Immature natural killer cell (primary cell): ENCODE data around the gene MVD. TPM values are rescaled to one million over a fixed set of nuclear protein-coding genes. Genes with fewer than 3 reads are reported as not detected.

Experiments
- DNase-seq, 3 donors: peaks; one replicate each; pipeline ENCODE4 v3.0.0; 2022; ENCODE audit warnings: mixed read lengths in 1 of 3
- H3K27ac Mint-ChIP-seq, 6 donors: one replicate each; pipeline ENCODE4 v1.8.0; 2020; ENCODE audit warnings: mixed read lengths in 6 of 6, mild to moderate bottlenecking in 5 of 6, inconsistent platforms in 4 of 6, moderate library complexity in 3 of 6
- H3K27me3 Mint-ChIP-seq, 3 donors: one replicate each; pipeline ENCODE4 v1.8.0; 2020 to 2021; ENCODE audit warnings: low read depth in 3 of 3, mild to moderate bottlenecking in 3 of 3, mixed read lengths in 3 of 3, moderate library complexity in 3 of 3, inconsistent platforms in 1 of 3
- H3K36me3 Mint-ChIP-seq, 3 donors: one replicate each; pipeline ENCODE4 v1.8.0; 2020; ENCODE audit warnings: mixed read lengths in 3 of 3, inconsistent platforms in 2 of 3, mild to moderate bottlenecking in 2 of 3
- H3K4me1 Mint-ChIP-seq, 2 donors: one replicate each; pipeline ENCODE4 v1.8.0; 2020; ENCODE audit warnings: inconsistent platforms in 2 of 2, mild to moderate bottlenecking in 2 of 2, mixed read lengths in 2 of 2, moderate library complexity in 1 of 2
- H3K4me3 Mint-ChIP-seq, 5 donors: one replicate each; pipeline ENCODE4 v1.8.0; 2020; ENCODE audit warnings: mild to moderate bottlenecking in 5 of 5, mixed read lengths in 5 of 5, inconsistent platforms in 3 of 5, moderate library complexity in 3 of 5
- H3K9me3 Mint-ChIP-seq, 6 donors: one replicate each; pipeline ENCODE4 v1.8.0; 2020; ENCODE audit warnings: mild to moderate bottlenecking in 6 of 6, mixed read lengths in 6 of 6, inconsistent platforms in 4 of 6, moderate library complexity in 3 of 6
- polyA plus RNA-seq, 3 donors: library from polyadenylated mRNA; unstranded; fragments of 300-500 nt; fragmentation: Illumina TruSeq; gene quantifications; one replicate each; pipeline ENCODE4 v1.2.3, GENCODE V29; 2021

The MVD gene
- polyA plus RNA-seq, 3 donors from 2014 or later: 79.4 to 96.6 (median 87.6) TPM

DNA sequence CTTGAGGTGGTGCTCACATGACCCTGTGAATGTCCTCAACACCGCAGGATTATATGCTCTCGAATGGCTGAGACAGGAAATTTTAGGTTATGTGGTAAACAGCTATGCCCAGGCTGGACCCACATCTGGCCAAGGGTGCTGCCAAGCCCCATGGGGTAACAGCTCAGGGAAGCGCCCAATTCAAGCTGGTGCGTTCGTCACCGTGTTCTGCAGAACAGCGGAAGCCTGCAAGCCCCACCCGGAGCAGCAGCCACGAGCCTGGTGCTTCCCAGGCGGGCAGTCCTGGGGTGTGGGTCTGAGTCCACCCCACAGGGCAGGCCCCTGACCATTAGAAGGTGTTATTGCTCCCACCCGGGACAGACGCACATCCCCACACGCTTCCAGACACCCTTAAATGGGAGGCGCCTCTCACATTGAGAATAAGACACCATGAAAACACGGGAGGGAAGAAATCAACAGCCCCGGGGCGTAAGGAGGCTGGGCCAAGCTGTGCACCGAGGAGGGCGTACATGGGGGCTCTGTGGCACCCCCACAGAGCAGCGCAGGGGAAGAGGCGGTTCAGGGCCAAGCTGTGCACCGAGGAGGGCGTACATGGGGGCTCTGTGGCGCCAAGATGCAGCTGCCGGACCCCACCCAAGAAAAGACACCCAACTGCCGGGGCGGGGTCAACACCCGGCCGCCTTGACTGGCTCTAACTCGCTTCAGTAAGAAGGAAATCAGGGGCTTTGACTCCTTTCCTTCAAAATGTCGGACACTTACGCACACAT, 9.1 kb downstream of the MVD start:
- no peaks in the 10 kb centered on the region for H3K9me3 Mint-ChIP-seq
- H3K36me3 Mint-ChIP-seq: peaks cover 3 to 12% (median 9%) of the 10 kb centered on the region in 3 donors
- H3K4me1 Mint-ChIP-seq: peaks cover 39 to 50% of the 10 kb centered on the region in 2 donors
- DNase-seq: peak; percentile 89 to 90 (median 90)
- peak overlapping the region; percentile 79 to 86 (median 83) for H3K4me3 Mint-ChIP-seq
- H3K27me3 Mint-ChIP-seq: peaks cover 36 to 50% (median 40%) of the 10 kb centered on the region in 3 donors
- peak overlapping the region; percentile 84 to 99 (median 98) for H3K27ac Mint-ChIP-seq

DNA sequence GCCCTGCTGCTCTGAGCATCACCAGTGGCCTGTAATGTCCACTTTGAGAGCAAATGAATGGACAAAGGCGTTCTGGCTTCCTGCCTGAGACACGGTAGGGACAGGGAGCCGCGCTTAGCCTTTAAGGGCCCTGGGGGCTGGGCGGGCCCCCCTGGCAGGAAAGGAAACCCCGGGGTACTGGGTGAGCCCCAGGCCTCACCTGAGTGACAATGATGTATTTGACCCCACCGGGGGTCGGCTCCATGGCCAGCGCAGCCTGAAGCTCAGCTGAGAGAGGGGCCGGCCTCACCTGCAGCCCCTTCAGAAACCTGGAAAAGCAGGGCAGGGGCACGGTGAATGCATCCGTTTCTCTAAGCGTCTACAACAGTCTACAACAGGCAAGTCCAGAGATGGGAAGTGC, 9.8 kb downstream of the MVD start:
- Mint-ChIP-seq H3K27me3 (peaks cover 40 to 50% (median 40%) of the 10 kb centered on the region in 3 donors), H3K27ac (peak overlapping the region; percentile 84 to 99 (median 98)), H3K9me3 (no peaks in the 10 kb centered on the region), H3K4me1 (peaks cover 39 to 53% of the 10 kb centered on the region in 2 donors), H3K4me3 (peak overlapping the region; percentile 79 to 86 (median 83)), H3K36me3 (peaks cover 3 to 12% (median 9%) of the 10 kb centered on the region in 3 donors)
- DNase-seq: no peak

DNA sequence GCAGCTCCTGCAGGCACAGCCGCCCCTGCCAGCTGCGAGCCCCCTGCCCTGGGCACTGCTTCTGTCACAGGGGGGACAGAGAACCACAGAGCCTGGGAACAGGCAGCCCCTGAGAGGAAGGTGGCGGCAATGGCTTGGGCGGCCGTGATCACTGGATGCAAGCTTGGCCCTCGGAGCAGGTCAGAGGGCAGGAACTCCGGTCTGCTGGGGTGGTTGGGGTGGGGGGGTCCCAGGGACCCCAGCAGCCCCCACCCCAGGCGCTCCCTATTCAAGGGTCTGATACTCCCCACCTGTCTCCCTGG, 10.2 kb downstream of the MVD start:
- Mint-ChIP-seq H3K27ac (peak overlapping the region; percentile 62 to 99 (median 98)), H3K9me3 (no peaks in the 10 kb centered on the region), H3K4me3 (peak overlapping the region in 4 of 5 donors; percentile 79 to 86 (median 84)), H3K36me3 (peaks cover 3 to 12% (median 9%) of the 10 kb centered on the region in 3 donors), H3K4me1 (peaks cover 39 to 53% of the 10 kb centered on the region in 2 donors), H3K27me3 (peaks cover 40 to 50% (median 41%) of the 10 kb centered on the region in 3 donors)
- DNase-seq: no peak

DNA sequence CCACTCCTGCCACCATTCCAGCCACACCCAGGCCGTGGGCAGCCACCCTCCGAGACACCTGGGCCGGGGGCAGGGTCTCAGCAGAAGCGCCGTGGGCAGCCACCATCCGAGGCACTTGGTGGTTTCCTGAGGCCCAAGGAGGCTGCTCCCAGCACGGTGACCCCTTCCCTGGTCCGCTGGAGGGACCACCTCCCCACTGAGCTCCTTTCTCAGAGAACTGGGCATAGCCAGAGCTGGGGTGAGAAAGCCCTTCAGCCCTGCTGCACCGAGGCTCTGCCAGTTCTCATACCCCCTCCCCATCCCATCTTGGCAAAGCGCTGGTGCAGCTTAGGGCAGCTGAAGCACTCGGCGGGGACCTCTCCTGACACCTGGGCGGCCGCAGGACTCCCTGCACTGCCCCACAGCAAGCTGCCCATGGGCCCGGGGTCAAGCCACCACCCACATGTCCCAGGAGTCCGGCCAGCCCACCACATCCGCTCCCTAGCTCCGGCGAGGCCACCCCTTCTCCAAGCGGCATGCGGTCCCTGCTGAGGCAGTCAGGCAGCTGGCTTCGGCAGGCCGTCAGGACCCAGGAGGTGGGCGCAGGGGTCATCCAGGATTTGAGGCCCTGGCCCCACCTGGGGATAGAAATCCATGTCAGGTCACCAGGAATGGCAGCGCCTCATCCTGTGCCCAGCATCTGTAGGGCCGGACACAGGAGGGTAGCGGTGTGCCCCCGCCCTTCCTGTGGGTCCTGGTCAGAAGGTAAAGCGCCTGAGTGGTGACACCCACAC, 10.7 kb downstream of the MVD start:
- Mint-ChIP-seq H3K27me3 (peaks cover 40 to 50% (median 41%) of the 10 kb centered on the region in 3 donors), H3K9me3 (no peaks in the 10 kb centered on the region), H3K27ac (peak overlapping the region; percentile 84 to 98 (median 92)), H3K36me3 (peaks cover 3 to 12% (median 9%) of the 10 kb centered on the region in 3 donors), H3K4me1 (peaks cover 39 to 53% of the 10 kb centered on the region in 2 donors), H3K4me3 (peak overlapping the region in 4 of 5 donors; percentile 15 to 96 (median 49))
- DNase-seq: no peak

DNA sequence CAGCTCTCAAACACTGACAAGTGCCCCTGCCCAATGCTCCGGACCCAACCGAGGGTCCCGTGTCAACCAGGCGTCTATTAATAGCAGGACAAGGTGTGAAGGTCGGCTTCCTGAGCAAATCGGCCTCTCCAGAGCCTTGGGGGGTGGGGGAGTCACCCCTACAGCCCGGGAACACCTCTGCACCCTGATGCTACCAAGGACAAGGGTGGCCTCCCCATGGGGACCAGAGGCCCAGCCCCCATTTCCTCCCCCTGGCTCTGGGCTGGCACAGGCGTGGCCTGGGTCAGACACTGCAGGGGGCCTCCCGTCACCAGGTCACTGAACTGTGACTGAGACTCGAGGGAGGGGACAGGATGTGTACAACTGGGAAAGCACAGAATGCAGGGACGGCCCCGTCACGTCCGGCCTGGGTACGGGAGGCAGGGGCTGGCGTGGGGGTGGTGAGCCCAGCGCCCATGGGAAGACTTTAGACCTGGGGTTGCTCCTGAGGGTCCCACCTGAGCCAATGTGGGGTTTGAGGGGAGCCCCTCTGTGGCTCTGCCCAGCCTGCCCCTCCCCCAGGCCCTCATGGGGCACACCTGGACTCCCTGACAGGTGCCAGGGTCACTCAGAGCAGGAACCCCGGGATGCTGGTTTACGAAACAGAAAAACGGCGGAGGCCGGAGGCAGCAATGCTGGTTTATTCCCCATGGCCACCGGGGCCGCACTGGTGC, 11.5 kb downstream of the MVD start:
- peaks cover 3 to 12% (median 9%) of the 10 kb centered on the region in 3 donors for H3K36me3 Mint-ChIP-seq
- H3K9me3 Mint-ChIP-seq: no peaks in the 10 kb centered on the region
- DNase-seq: peak; percentile 83 to 86 (median 86)
- peaks cover 40 to 50% (median 41%) of the 10 kb centered on the region in 3 donors for H3K27me3 Mint-ChIP-seq
- H3K4me3 Mint-ChIP-seq: peak overlapping the region; percentile 95 to 98 (median 96)
- H3K27ac Mint-ChIP-seq: peak overlapping the region; percentile 87 to 98 (median 98)
- H3K4me1 Mint-ChIP-seq: peaks cover 39 to 55% of the 10 kb centered on the region in 2 donors

DNA sequence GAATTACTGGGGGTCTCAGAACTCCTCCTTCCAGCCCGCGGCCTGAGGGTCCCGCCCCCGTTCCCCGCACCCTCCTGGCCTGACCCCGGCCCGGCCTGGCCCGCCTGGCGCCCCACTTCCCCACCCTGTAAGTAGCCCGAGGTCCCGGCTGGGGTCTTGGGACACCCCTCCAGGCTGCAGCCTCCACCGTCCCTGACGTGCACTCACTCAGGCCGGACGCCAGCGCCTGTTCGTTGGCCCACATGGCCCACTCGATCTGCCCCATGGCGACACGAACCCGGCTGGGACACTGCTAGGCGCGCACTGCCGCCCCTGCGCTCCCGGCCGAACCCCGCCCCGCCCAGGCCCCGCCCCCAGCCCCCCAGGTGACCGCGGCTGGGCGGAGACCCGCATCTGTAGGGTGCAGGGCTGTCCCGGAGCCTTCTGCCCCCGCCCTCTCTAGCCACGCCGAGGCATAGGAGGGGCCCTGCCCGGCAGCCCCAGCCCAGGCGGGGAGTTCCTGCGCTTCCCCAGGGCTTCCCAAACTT, 12.1 kb downstream of the MVD start, which contains the start of gene CYBA:
CYBA (minus strand) TSS at position 305 of the 527 bp plus-strand sequence; CDS start at position 265, 40 bp downstream.
- H3K27ac Mint-ChIP-seq: peak within 1 kb of the TSS; percentile 92 to 98 (median 98)
- H3K4me3 Mint-ChIP-seq: peak within 1 kb of the TSS; percentile 95 to 98 (median 96)
- H3K4me1 Mint-ChIP-seq: peaks cover 39 to 58% of the 10 kb centered on the region in 2 donors
- H3K9me3 Mint-ChIP-seq: no peaks in the 10 kb centered on the region
- peaks cover 3 to 12% (median 9%) of the 10 kb centered on the region in 3 donors for H3K36me3 Mint-ChIP-seq
- peaks cover 40 to 46% (median 44%) of the 10 kb centered on the region in 3 donors for H3K27me3 Mint-ChIP-seq
- DNase-seq: peak; percentile 89 to 90 (median 90)

DNA sequence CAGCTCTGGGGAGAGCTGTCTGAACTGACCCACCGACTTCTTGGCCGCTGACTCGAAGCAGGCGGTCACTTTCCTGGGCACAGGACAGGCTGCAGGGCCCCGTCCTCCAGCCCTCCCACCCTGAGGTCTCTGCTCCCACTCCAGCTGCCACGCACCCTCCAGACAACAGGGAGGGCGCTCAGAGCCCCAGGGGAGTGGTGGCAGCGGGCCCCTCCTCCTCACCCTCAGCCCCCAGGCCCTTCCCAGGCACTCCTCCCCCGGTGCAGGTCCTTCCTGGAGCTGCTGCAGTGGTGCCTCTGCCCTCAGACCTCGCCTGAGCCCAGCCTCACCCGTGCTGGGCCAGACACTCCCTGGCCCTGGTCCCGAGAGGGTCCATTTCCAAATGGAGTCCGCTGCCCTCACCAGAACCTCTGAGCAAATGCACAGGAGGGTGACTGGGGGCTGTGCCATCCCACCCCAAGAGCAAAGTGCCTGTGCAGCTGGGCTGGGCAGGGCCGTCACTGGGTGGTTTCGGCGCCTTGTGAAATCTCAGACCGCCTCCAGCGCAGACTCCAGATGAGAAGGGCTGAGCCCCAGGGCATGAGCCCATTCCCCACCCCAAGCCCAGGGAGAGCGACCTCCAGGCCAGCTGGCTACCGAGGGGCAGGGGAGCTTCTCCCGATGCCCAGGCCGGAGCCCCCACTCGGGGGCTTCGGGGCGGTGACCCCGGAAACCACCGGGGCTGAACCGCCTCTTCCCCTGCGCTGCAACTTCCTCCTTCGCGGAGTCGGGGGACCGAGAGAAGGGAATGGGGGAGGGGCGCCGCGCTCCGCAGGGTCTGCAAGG, 12.8 kb downstream of the MVD start:
- DNase-seq: peak; percentile 72 to 76 (median 75)
- H3K4me3 Mint-ChIP-seq: peak overlapping the region; percentile 95 to 98 (median 96)
- no peaks in the 10 kb centered on the region for H3K9me3 Mint-ChIP-seq
- H3K27ac Mint-ChIP-seq: peak overlapping the region; percentile 92 to 98 (median 98)
- H3K4me1 Mint-ChIP-seq: peaks cover 45 to 60% of the 10 kb centered on the region in 2 donors
- H3K36me3 Mint-ChIP-seq: peaks cover 3 to 12% (median 9%) of the 10 kb centered on the region in 3 donors
- peaks cover 43 to 45% (median 44%) of the 10 kb centered on the region in 3 donors for H3K27me3 Mint-ChIP-seq

DNA sequence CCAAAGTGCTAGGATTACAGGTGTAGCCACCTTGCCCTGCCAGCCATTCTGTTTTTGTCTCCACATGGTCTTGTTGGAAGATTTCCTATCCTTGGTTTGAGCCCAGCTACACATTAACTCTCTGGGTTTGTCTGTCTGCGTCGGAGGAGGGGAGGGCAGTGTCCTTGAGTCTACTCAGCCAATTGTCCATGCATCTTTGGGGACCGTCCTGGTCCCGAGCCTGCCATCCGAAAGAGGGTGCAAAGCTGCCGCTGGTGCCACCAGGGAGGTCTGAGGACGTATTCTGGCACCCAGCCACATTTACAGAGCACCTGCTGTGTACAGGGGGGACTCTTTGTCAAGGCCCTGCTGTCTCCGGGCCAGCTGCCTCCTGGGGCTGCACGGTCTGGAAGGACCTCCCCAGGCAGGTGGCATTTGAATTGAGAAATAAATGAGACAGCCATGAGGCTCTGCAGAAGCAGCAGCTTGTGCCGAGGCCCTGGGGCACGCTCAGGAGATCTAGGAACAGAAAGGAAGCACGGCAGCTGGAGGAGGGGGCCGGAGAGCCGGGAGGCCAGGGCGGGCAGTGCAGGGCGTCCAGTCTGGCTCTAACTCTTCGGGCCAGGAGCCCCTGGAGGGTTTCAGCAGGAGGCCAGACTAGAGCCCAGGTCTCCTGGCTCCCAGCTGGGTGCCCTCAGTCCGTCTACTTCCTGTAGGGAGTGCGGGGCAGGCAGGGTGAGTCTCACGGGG, 13.5 kb downstream of the MVD start:
- peaks cover 39 to 46% (median 40%) of the 10 kb centered on the region in 3 donors for H3K27me3 Mint-ChIP-seq
- no peak for DNase-seq
- H3K4me1 Mint-ChIP-seq: peaks cover 45 to 57% of the 10 kb centered on the region in 2 donors
- H3K36me3 Mint-ChIP-seq: peaks cover 3 to 15% (median 9%) of the 10 kb centered on the region in 3 donors
- H3K4me3 Mint-ChIP-seq: peak overlapping the region; percentile 95 to 98 (median 96)
- peak overlapping the region; percentile 92 to 98 (median 98) for H3K27ac Mint-ChIP-seq
- H3K9me3 Mint-ChIP-seq: no peaks in the 10 kb centered on the region

DNA sequence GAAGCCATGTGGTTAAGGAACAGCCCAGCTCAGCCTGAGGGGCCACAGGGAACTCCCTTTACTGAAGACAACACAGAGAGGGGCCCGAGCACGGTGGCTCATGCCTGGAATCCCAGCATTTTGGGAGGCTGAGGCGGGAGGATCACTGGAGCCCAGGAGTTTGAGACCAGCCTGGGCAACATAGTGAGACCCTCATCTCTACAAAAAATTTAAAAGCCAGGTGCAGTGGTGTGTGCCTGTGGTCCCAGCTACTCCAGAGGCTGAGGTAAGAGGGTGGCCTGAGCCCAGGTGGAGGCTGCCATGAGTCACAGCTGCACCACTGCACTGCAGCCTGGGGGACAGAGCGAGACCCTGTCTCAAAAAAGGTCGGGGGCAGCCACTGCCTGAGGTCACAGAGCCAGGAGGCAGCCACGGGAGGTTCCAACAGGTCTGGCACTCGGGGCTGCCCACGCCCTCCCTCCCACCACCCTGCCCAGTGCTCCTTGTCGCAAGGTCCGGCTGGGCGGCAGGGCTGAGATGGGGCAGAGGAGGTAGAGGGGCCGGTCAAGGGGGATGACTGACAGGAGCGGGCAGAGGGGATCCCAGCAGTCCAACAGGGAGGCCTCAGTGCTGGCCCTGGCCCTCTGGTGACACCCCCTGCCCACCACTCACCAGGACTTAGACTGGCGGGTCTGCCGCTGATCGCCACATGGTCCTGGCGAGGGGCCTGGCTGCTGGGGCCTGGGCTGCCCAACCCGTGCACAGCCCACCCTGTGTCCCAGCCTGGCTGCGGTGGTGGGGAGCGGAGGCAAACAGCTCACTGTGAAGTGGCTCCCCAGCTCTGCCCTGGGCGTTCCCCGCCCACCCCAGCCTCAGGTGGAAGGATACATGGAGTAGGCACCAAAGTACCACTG, 15.5 kb downstream of the MVD start:
- H3K27ac Mint-ChIP-seq: peak overlapping the region in 4 of 6 donors; percentile 19 to 77 (median 51)
- peaks cover 28 to 36% (median 30%) of the 10 kb centered on the region in 3 donors for H3K27me3 Mint-ChIP-seq
- peaks cover 36 to 45% of the 10 kb centered on the region in 2 donors for H3K4me1 Mint-ChIP-seq
- peaks cover 8 to 16% (median 8%) of the 10 kb centered on the region in 3 donors for H3K36me3 Mint-ChIP-seq
- no peaks in the 10 kb centered on the region for H3K9me3 Mint-ChIP-seq
- DNase-seq: no peak
- peak overlapping the region in 1 of 5 donors; percentile 24 for H3K4me3 Mint-ChIP-seq

DNA sequence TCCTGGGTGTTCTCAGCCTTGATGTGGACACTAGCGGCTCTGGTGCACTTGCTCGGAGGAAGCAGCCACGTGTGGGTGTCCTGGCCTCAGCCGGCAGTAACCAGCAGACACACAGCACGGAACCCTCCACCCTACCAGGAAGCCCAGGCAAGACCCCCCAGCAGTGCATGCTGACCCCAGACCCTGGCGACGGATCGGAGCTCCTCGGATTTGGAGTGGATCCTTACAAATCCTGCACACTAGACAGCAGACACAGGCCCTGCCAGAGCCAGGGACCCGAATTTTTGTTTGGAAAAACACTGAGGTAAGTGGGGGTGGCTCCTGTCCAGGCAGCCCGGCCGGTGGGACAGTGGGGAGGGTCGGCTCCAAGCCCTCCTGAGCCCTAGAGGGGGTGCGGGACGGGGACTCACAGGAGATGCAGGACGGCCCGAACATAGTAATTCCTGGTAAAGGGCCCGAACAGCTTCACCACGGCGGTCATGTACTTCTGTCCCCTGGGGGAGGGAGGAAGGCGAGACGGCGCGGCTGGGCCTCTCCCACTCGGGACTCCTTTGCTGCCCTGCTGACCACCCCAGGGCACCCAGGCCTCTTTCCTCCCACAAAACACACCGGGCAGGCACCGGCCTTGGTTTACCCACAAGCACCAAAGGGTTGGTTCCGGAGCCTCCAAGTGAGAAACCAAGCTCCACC, 16.4 kb downstream of the MVD start:
- peaks cover 33 to 46% of the 10 kb centered on the region in 2 donors for H3K4me1 Mint-ChIP-seq

More for the DNA sequence above, 16.4 kb downstream of the MVD start:
- Mint-ChIP-seq H3K9me3 (no peaks in the 10 kb centered on the region), H3K27me3 (peaks cover 27 to 39% (median 30%) of the 10 kb centered on the region in 3 donors), H3K4me3 (peak overlapping the region in 1 of 5 donors; percentile 18), H3K27ac (peak overlapping the region in 4 of 6 donors; percentile 16 to 75 (median 37)), H3K36me3 (peaks cover 8 to 20% (median 8%) of the 10 kb centered on the region in 3 donors)
- DNase-seq: no peak
